AG10803 (cell line): Measurements from ENCODE around the gene CHMP5.
A peak's percentile ranks its signal among the peaks of the same experiment; 100 is the strongest.

Experiments used
- DNase-seq: peaks from one replicate; pipeline ENCODE4 v3.0.0; 2010; ENCODE audit warnings: low read depth
- H3K4me3 ChIP-seq: 2 replicates; pipeline ENCODE4 v1.5.1; 2011; ENCODE audit warnings: mild to moderate bottlenecking, low read length, control low read depth
- TF ChIP-seq, protein P1 (sequence below): conservative IDR thresholded peaks from 2 replicates; pipeline ENCODE4 v1.5.1; 2011; ENCODE audit warnings: mild to moderate bottlenecking, low read length, control low read depth, inconsistent platforms

The CHMP5 gene

DNA sequence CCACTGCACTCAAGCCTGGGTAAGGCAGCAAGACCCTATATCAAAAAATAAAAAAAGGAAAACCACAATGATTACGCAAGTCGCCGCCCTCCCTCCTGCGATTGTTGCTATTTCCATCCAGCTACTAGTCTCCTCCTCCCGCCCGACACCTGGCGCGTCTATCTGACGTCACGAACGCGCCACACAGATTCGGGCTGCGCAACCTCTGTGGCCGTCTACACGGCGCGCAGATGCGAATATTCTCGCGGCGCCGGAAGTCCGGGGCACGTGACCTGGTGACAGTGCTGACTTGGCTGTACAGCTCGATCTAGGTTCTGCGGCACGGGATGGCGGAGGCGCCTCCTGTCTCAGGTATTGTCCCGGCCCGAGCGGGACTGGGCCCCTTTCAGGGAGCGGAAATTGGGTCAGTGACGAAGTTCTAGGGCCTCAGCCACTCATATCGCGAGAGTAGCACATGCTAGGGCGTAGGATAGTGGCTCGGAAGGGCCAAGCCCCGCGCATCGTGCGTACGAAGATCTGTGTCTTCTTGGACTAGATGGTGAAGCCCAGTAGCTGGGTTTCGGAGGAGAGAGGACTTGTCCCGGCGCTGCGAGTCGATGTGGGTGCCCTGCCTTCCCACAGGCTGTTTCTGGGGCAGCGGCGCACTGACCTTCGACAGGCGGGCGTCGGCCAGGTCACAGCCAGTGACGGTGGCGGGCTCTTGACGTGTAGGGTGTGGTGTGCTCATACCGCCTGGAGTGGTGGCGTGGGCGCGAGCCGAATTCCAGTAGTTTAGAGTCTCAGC is 25.6 kb downstream of the CHMP5 start, which contains the start of gene NFX1:
NFX1 (plus strand) TSS at position 270 of the 784 bp plus-strand sequence; CDS start at position 327, 57 bp downstream.
- TF ChIP-seq, protein P1, sequence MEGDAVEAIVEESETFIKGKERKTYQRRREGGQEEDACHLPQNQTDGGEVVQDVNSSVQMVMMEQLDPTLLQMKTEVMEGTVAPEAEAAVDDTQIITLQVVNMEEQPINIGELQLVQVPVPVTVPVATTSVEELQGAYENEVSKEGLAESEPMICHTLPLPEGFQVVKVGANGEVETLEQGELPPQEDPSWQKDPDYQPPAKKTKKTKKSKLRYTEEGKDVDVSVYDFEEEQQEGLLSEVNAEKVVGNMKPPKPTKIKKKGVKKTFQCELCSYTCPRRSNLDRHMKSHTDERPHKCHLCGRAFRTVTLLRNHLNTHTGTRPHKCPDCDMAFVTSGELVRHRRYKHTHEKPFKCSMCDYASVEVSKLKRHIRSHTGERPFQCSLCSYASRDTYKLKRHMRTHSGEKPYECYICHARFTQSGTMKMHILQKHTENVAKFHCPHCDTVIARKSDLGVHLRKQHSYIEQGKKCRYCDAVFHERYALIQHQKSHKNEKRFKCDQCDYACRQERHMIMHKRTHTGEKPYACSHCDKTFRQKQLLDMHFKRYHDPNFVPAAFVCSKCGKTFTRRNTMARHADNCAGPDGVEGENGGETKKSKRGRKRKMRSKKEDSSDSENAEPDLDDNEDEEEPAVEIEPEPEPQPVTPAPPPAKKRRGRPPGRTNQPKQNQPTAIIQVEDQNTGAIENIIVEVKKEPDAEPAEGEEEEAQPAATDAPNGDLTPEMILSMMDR, result no peak
- H3K4me3 ChIP-seq, result peak within 1 kb of the TSS; percentile 80
- DNase-seq, result peak; percentile 99

DNA sequence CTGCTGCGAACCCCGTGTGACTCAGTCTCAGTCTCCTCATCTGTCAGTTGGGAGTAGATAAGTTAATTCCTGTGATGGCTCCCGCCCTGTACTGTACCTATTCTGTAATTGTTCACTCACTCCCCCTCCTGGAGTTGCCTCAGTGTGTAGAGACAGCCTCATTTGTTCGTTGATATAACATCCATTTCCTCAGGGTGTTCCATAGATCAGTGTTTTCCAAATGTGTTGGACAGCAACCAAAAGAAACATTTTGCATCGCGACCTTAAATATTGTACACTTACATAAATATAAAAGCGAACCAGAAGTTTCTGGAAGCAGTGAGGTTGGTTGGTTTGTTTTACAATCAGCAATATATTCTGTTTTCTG is 26.2 kb downstream of the CHMP5 start:
- no peak for DNase-seq
- peak overlapping the region; percentile 80 for H3K4me3 ChIP-seq
- TF ChIP-seq, protein P1, result no peak

DNA sequence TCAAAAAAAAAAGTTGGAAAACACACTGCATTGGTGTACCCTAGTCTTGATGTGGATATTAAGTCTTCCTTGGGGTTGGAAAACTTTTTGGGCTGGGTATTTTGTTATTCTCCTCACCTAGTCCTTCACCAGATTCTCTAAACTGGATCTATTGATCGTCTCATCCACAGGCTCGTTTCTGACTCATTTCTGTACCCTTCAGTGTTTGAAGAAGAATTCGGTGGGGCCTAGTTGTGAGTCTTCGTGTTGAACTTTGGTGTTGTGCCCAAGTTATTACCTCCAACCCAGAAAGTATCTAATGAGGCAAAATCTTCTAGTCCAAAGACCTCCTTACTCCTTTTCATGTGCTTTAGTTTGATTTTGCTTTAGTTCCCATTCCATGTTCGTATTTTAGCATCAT is 27.1 kb downstream of the CHMP5 start:
- TF ChIP-seq, protein P1, result no peak
- H3K4me3 ChIP-seq, result no peak overlapping the region
- DNase-seq, result no peak

DNA sequence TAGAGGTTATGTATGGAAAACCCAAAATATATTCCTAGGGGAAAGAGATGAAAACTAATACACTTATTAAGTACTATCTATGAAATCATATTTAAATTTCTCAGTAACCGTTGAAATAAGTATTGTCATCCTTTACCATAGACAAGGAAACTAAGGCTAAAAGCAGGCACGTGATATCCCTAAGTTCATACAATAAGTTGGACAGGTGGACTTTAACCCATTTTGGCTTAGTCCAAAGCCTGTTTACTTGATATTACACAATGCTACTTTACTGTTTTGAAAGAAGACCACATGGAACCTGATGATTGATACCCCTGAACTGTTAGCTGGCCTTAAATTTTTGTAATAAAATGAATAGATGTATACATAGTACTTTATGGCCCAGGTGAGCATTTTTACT is 28.9 kb downstream of the CHMP5 start:
- no peak for DNase-seq
- H3K4me3 ChIP-seq, result no peak overlapping the region
- TF ChIP-seq, protein P1, result no peak

DNA sequence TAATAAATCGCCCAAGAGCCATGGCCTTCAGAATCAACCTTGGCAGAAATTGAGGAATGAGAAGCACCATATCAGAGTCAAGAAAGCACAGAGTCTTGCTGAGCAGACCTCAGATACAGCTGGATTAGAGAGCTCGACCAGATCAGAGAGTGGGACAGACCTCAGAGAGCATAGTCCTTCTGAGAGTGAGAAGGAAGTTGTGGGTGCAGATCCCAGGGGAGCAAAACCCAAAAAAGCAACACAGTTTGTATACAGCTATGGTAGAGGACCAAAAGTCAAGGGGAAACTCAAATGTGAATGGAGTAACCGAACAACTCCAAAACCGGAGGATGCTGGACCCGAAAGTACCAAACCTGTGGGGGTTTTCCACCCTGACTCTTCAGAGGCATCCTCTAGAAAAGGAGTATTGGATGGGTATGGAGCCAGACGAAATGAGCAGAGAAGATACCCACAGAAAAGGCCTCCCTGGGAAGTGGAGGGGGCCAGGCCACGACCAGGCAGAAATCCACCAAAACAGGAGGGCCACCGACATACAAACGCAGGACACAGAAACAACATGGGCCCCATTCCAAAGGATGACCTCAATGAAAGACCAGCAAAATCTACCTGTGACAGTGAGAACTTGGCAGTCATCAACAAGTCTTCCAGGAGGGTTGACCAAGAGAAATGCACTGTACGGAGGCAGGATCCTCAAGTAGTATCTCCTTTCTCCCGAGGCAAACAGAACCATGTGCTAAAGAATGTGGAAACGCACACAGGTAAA is 30.0 kb downstream of the CHMP5 start:
- TF ChIP-seq, protein P1, result no peak
- no peak overlapping the region for H3K4me3 ChIP-seq
- no peak for DNase-seq

DNA sequence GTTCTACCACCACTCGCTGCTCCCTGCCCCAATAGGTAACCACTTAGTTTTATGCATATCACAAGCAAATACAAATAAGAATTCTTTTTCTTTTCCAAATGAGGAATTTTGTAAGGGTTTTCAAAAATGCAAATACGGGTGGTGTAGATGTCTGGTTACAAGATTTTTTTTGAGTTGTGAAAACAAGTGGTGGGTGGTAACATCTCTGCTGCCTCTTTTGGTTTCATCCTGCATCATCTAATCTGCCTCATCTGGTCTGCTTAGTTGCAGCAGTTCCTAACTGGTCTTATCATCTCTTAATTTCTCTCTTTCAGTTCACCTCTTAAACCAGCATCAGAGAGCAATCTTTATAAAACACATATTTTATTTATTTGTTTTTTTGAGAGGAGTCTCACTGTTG is 30.7 kb downstream of the CHMP5 start:
- H3K4me3 ChIP-seq, result no peak overlapping the region
- TF ChIP-seq, protein P1, result no peak
- no peak for DNase-seq
